Esophagus squamous epithelium (tissue), 5 donors: Measurements from ENCODE around the gene TRMU. TPM values are rescaled to one million over a fixed set of nuclear protein-coding genes. Genes with fewer than 3 reads are reported as not detected.

Experiments
- DNase-seq: peaks from one replicate; lab custom pipeline; 2025; lab: John Stamatoyannopoulos, UW
- H3K27ac ChIP-seq, 4 donors: fragments of 200-600 bp; sonication (generic); one replicate each; pipeline ENCODE4 v1.5.1; 2016 to 2019; ENCODE audit warnings: mild to moderate bottlenecking in 1 of 4
- H3K27me3 ChIP-seq, 4 donors: fragments of 200-600 bp; sonication (generic); 1 replicate in 3 of 4; 2 replicates in 1 of 4; pipeline versions ENCODE4 v1.5.1 to v1.6.0; 2017 to 2021; ENCODE audit warnings: antibody characterized with exemption in 1 of 4
- H3K36me3 ChIP-seq, 3 donors: fragments of 200-600 bp; sonication (generic); one replicate each; pipeline ENCODE4 v1.5.1; 2016 to 2019
- H3K4me1 ChIP-seq, 3 donors: fragments of 200-600 bp; sonication (generic); one replicate each; pipeline ENCODE4 v1.5.1; 2017 to 2019
- H3K4me3 ChIP-seq, 4 donors: fragments of 200-600 bp; sonication (generic); 1 replicate in 3 of 4; 2 replicates in 1 of 4; pipeline ENCODE4 v1.5.1; 2016 to 2019; ENCODE audit warnings: mild to moderate bottlenecking in 2 of 4, moderate library complexity in 1 of 4
- H3K9me3 ChIP-seq, 3 donors: fragments of 200-600 bp; sonication (generic); one replicate each; pipeline ENCODE4 v1.5.1; 2016 to 2019
- CTCF ChIP-seq, 6 experiments: fragments of 450-650 bp in 4 of 6; fragments of 200-600 bp in 2 of 6; sonication (generic) in 2 of 6; IDR thresholded peaks; one replicate each; pipeline ENCODE4 v1.5.1; 2016 to 2019; ENCODE audit warnings: antibody characterized with exemption in 6 of 6, mild to moderate bottlenecking in 4 of 6, moderate library complexity in 4 of 6
- POLR2A ChIP-seq, 4 donors: fragments of 450-650 bp; IDR thresholded peaks; one replicate each; pipeline ENCODE4 v1.6.1; 2017; ENCODE audit warnings: antibody characterized with exemption in 4 of 4, mild to moderate bottlenecking in 4 of 4, moderate library complexity in 3 of 4
- WGBS, 2 donors: methylation state at CpG; one replicate each; pipeline ENCODE4 v1.1.5; 2018; 5-methylcytosine and 5-hydroxymethylcytosine counted together
- intact Hi-C: fragments of 100-400 bp; cut with DNase I; formaldehyde crosslinking; loops from one replicate; pipeline ENCODE4 v1.15.0; 2022
- total RNA-seq, 4 donors: library from RNA; depleted of rRNA; stranded (reverse); fragments of >200 nt; gene quantifications; one replicate each; pipeline ENCODE4 v1.1.0, GENCODE V29; 2016
- donor health status: DM: yes; HTN: yes; CAD: no.

Gene TRMU
- total RNA-seq, 4 donors from 2014 or later = 17.7 to 43.1 (median 32.5) TPM

- Histone ChIP-seq H3K27me3 (peaks cover 0 to 5% (median 0%) of the 10 kb centered on the region in 4 donors), H3K9me3 (peaks cover 0 to 10% (median 8%) of the 10 kb centered on the region in 3 donors), H3K4me3 (no peak overlapping the region), H3K27ac (peak overlapping the region; percentile 73 to 90 (median 86)), H3K4me1 (peaks cover 11 to 49% (median 20%) of the 10 kb centered on the region in 3 donors), H3K36me3 (peaks cover 0 to 81% (median 0%) of the 10 kb centered on the region in 3 donors)
- TF ChIP-seq CTCF (IDR thresholded peaks at IDR 0.05) (no peak), POLR2A (IDR thresholded peaks at IDR 0.05) (no peak)
- no peak for DNase-seq
- 77 to 81% methylated on average over 13 to 23 of the region's 29 CpGs for WGBS, 2 donors
- intact Hi-C loops = no loop called here
Measured at GRCh38 chr22:46379066-46379930, 43.8 kb downstream of the TRMU start.

- Histone ChIP-seq H3K4me3 (no peak overlapping the region), H3K36me3 (peaks cover 0 to 88% (median 0%) of the 10 kb centered on the region in 3 donors), H3K27me3 (no peaks in the 10 kb centered on the region), H3K9me3 (peaks cover 0 to 10% (median 8%) of the 10 kb centered on the region in 3 donors), H3K4me1 (peaks cover 5 to 42% (median 13%) of the 10 kb centered on the region in 3 donors), H3K27ac (no peak overlapping the region)
- no peak for TF ChIP-seq POLR2A (IDR thresholded peaks at IDR 0.05)
- TF ChIP-seq CTCF (IDR thresholded peaks at IDR 0.05) = no peak
- 73 to 74% methylated on average over 9 to 17 of the region's 19 CpGs for WGBS, 2 donors
- DNase-seq = no peak
- intact Hi-C loops = no loop called here
Measured at GRCh38 chr22:46380069-46380468, 44.6 kb downstream of the TRMU start.

GRCh38 chr22:46380581-46380980 is 45.1 kb downstream of the TRMU start:
- Histone ChIP-seq H3K9me3 (peaks cover 0 to 9% (median 8%) of the 10 kb centered on the region in 3 donors), H3K27ac (no peak overlapping the region), H3K36me3 (peaks cover 0 to 88% (median 0%) of the 10 kb centered on the region in 3 donors), H3K4me1 (peaks cover 5 to 38% (median 13%) of the 10 kb centered on the region in 3 donors), H3K4me3 (no peak overlapping the region), H3K27me3 (no peaks in the 10 kb centered on the region)
- TF ChIP-seq POLR2A (IDR thresholded peaks at IDR 0.05) = no peak
- no peak for TF ChIP-seq CTCF (IDR thresholded peaks at IDR 0.05)
- intact Hi-C loops = no loop called here
- DNase-seq = no peak
- WGBS, 2 donors = 83 to 100% methylated on average over 1 of the region's 17 CpGs

- intact Hi-C loops = no loop called here
- no peak overlapping the region for H3K27ac ChIP-seq
- H3K9me3 ChIP-seq = peaks cover 0 to 6% (median 4%) of the 10 kb centered on the region in 3 donors
- no peaks in the 10 kb centered on the region for H3K27me3 ChIP-seq
- DNase-seq = no peak
- no peak overlapping the region for H3K4me3 ChIP-seq
- H3K4me1 ChIP-seq = peaks cover 5 to 35% (median 10%) of the 10 kb centered on the region in 3 donors
- peaks cover 0 to 89% (median 0%) of the 10 kb centered on the region in 3 donors for H3K36me3 ChIP-seq
- whole genome bisulfite sequencing, 2 donors = 29 to 42% methylated on average over 3 to 5 of the region's 5 CpGs
- TF ChIP-seq CTCF (IDR thresholded peaks at IDR 0.05) (no peak), POLR2A (IDR thresholded peaks at IDR 0.05) (no peak)
Measured at GRCh38 chr22:46381142-46381541, 45.6 kb downstream of the TRMU start.

GRCh38 chr22:46381731-46382130 is 46.2 kb downstream of the TRMU start:
- 87 to 89% methylated on average over 3 to 15 of the region's 27 CpGs for WGBS, 2 donors
- no peak overlapping the region for H3K27ac ChIP-seq
- no peak overlapping the region for H3K4me3 ChIP-seq
- TF ChIP-seq POLR2A (IDR thresholded peaks at IDR 0.05) (no peak), CTCF (IDR thresholded peaks at IDR 0.05) (no peak)
- peaks cover 5 to 29% (median 10%) of the 10 kb centered on the region in 3 donors for H3K4me1 ChIP-seq
- intact Hi-C loops = no loop called here
- H3K9me3 ChIP-seq = peaks cover 0 to under 1% (median 0%) of the 10 kb centered on the region in 3 donors
- peaks cover 0 to 87% (median 0%) of the 10 kb centered on the region in 3 donors for H3K36me3 ChIP-seq
- no peak for DNase-seq
- H3K27me3 ChIP-seq = no peaks in the 10 kb centered on the region
